Right ventricle myocardium superior (tissue), 1 donor: ENCODE results near the gene DST. TPM values are rescaled to one million over a fixed set of nuclear protein-coding genes. Genes with fewer than 3 reads are reported as not detected.
A peak's percentile ranks its signal among the peaks of the same experiment; 100 is the strongest.
"Not testable (repeated sequence)": the region's sequence is repeated elsewhere in the genome, so short reads cannot be mapped to it uniquely, and the experiment has no call there.

Experiments used
- ATAC-seq: fragments of 200-7000 bp; cut with Tn5 transposase; one replicate; pipeline ENCODE4 v1.9.1; 2020; ENCODE audit warnings: mild to moderate bottlenecking; ENCODE audit not compliant: poor library complexity
- DNase-seq: peaks from one replicate; pipeline ENCODE4 v3.0.0-alpha.2; 2020
- intact Hi-C: fragments of 100-400 bp; cut with DNase I; formaldehyde crosslinking; loops from one replicate; pipeline ENCODE4 v1.11.2; 2022
- total RNA-seq: library from RNA; stranded (reverse); fragmentation: NEBNext Ultra II Directional; extraction: Animal tissue kit (Norgen Biotek cat#: 25700); gene quantifications from one replicate; pipeline ENCODE4 v1.2.1, GENCODE V29; 2021
- donor health status: DM: no; HTN: yes; CAD: no; lungs with severe emphysema.

DST gene
- total RNA-seq, 1 donor from 2014 or later: 234 TPM

DNA sequence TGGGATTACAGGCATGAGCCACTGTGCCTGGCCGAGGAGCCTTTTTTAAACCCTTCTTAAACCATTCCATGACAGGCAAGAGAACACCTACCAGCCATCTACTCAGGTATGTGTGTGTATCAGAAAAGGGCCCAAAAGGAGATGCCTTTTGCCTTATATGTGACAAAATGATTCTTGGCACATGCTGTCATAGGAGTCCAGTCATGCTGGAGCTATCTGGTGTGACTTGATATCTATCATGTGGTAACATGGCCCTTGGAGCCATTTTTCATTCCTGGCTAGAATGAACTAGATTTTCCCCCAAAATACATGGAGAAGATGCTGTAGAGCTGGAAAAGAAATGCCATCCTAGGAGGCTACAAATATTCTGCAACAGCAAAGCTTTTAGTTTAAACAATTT, 129.1 kb downstream of the DST start:
- ATAC-seq: no peak
- intact Hi-C loops: no loop called here
- DNase-seq: no peak

DNA sequence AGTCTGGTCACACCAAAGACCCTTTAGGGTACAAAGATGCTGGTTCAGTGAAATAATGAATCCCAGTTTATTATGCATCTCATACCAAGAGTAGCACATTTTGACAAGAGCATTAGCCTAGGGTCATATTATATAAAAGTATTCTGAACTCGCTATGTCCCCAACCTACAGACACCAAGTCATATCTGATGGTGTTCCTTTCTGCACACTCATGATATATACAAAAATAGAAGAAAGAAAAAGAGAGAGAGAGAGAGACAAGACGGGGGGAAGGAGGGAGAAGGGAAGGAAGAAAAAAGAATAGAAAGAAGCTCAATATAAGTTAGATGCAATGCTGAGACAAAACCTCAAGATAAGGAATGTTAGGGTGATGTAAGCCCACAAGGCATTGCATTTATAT, 131.1 kb downstream of the DST start:
- DNase-seq (no peak), ATAC-seq (no peak)
- intact Hi-C loops: no loop called here

DNA sequence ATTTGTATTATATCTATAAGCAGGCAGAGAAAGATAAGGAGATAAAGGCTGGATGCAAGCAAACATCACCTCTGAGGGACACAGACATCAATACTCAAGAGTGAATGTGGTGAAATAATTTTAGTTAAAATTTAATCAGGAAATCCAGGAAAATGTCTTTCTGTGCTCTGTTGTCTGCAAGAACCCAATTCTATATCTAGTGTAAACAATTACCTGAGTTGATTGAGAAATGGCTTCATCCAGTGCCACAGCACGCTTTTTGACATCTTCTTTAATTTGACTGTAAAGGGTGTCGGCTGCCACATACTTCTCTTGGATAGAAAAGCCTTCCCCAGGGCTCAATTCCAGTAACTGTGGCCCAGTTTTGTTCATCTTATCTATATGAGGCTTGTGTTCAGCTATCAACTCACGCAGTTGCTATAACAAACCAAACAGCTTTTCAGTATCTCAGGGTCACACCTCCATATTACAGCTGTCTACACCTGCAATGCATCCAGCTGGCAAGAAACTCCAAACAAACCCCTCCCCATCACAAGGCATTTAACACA, 131.6 kb downstream of the DST start:
- ATAC-seq (peak; percentile 82), DNase-seq (no peak)
- intact Hi-C loops: no loop called here

DNA sequence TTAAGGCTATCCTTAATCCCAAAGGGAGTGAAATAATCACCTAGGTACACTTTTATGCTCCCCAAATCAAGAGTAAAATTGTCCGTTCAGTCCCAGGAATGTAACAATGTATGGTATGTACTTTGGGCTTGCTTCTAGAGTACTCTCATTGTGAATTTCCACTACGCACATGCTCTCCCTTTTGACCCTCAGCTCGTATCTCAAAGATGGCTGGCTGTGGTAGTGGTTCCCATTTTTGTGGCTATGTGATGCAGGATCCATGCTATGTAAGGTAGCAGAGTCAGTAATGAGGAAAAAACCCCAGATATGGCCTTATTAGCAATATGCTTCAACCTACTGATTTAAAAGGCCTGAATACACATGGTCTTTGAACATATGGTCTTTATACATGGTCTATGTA, 133.7 kb downstream of the DST start:
- no peak for ATAC-seq

DNA sequence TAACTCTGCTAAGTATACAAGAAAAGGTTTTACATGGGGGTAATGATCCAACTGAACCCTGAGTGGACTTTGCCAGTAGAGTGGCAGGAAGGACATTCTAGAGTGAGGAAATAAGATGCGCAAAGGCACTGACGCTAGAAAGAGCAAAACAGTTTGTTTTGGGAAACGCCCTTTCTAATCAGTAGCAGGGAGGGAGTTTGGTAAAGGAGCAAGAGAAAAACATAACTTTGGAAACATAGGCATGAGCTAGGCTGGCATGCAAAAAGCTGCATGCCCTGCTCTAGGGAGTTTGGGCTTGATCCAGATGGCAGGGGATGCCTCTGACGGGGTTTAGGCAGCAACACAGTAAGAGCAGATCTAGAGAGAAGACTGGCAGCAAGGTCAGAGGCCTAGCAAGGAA, 135.2 kb downstream of the DST start:
- peak; percentile 72 for ATAC-seq
- DNase-seq: peak; percentile 62
- intact Hi-C loops: no loop called here

More for the DNA sequence above, 133.7 kb downstream of the DST start:
- no peak for DNase-seq
- intact Hi-C loops: no loop called here

DNA sequence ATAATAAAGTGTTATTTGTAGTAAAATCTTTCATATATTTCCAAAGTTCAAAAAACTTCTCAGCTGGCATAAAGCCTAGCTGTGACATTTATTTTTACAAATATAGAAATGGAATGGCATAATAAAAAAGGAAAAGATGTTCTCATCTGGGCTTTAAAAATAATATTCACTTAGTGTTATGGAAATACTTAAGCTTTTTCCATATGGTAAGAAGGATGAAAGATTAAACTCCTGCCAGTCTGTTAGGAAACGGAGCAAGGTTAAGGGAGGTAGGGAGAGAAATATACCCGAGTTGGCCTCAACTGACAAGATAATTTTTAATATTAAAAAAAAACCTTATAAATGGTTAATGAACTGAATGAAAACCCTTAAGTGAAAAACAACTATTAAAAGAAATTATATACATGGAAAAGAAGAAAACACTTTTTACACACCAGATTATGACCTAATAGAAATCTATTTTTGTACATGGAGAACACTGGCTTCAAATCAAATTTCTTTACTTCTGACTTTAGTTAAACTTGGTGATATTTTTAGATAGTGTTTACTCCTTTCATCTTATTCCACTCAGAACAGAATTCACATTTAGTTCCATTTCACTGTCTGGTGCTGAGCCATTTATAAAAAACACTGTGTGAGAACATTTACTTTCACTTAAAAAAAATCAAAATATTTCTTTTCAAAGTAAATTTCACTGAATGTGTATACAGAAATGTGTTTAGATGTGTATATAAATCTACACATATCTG, 137.0 kb downstream of the DST start:
- ATAC-seq: peak; percentile 23
- no peak for DNase-seq
- intact Hi-C loops: no loop called here

DNA sequence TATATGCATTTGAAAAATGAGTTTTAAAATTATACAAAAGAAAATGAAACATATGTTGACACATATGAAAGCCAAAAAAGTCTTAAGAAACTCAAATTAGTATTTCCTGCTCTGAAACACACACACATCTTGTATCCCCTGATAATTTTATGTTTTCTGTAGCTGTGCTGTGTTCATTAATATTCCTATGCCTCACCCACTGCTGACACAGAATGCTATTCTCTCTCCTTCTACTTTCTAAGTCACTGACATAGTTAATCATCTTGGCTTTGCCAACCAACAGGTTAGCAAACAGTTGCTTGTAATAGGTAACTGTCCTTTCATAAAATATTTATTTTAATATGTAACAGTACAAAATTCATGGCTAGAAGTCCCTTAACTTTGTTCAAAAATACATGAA, 140.7 kb downstream of the DST start:
- intact Hi-C loops: no loop called here
- no peak for ATAC-seq
- DNase-seq: no peak

DNA sequence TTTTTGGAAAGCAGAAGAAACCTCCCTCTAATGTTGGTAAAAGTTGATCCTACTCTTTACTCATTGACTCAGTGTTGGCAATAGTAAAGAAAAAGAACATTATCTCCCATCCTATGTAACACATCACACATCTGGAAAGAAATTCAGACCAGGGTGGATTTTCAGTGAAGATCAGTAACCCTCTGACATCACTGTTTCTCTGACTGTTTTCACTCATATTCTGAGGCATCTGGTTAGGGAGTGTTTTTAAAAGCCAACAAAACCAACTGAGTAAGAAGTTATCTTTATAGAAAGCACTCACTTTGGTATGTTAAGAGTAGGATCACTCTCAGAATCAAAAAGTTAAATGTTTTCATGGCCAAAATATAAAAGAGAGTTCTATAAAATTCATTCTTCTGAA, 143.6 kb downstream of the DST start:
- no peak for ATAC-seq
- DNase-seq: no peak
- intact Hi-C loops: loop anchor here (10.0 kb wide), 1 partner anchor 46 kb away; no protein-coding TSS in a partner anchor

DNA sequence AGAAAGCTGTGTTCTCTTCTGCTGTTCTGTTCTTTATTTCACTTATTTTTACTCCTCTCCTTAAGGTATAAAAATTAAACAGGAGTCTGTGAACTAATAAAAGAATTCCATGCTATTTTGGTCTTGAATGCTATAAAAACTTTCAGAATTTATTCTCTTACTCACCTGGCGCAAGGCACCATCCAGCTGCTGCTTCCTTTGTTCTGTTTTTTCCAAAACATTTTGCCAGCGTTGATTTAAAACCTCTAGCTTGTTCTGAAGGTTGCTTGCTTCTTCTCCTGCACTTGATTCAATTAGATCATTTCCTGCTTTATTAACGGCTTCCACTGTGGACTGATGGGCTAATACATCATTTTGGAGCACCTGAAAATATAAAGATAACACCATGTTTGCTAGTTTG, 145.0 kb downstream of the DST start:
- intact Hi-C loops: loop anchor here (10.0 kb wide), 1 partner anchor 47 kb away; no protein-coding TSS in a partner anchor
- ATAC-seq (no peak), DNase-seq (no peak)

DNA sequence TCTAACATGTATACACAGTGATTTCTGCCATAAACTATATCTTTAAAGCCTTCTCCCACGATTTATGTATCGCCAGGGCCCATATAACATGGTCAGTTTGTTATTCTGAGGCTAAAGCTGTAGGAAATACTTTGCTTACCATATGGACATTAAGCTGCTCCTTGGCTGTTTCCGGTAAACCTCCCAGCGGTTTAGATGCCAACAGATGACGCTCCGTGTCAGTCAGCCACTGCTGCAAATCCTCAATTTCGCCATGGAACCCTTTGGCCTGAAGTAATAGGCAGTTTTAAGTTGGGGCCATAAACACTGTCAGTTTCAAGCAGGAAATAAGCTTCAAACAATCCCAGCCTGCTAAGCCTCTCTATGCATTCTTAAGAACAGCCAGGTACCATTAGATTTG, 145.4 kb downstream of the DST start:
- intact Hi-C loops: loop anchor here (10.0 kb wide), 1 partner anchor 48 kb away; no protein-coding TSS in a partner anchor
- ATAC-seq: no peak
- no peak for DNase-seq

DNA sequence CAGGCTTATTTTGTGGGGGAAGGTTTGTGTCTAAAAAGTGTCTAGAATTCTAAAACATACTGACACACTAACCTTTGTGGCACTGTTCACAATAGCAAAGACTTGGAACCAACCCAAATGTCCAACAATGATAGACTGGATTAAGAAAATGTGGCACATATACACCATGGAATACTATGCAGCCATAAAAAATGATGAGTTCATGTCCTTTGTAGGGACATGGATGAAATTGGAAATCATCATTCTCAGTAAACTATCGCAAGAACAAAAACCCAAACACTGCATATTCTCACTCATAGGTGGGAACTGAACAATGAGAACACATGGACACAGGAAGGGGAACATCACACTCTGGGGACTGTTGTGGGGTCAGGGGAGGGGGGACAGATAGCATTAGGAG, 146.0 kb downstream of the DST start:
- intact Hi-C loops: loop anchor here (10.0 kb wide), 1 partner anchor 48 kb away; no protein-coding TSS in a partner anchor
- not testable (repeated sequence) for ATAC-seq, DNase-seq

DNA sequence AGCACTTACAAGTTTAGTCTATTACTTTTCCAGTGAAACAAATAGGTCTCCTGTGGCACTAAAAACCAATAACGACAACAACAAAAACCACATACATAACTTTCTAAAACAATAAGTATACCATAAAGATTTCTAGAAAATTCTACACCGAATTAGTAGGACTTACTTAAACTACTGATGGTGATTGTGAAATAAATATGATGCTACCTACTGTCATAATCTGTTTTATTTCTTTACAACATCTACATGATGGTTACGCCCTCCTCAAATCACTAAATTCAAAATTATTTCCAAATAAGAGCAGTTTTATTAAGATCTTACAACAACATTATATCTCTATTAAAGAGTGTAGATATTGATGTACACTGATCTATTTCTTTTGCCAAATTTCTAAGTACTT, 147.0 kb downstream of the DST start:
- ATAC-seq: no peak
- no peak for DNase-seq
- intact Hi-C loops: loop anchor here (10.0 kb wide), 1 partner anchor 49 kb away; no protein-coding TSS in a partner anchor

DNA sequence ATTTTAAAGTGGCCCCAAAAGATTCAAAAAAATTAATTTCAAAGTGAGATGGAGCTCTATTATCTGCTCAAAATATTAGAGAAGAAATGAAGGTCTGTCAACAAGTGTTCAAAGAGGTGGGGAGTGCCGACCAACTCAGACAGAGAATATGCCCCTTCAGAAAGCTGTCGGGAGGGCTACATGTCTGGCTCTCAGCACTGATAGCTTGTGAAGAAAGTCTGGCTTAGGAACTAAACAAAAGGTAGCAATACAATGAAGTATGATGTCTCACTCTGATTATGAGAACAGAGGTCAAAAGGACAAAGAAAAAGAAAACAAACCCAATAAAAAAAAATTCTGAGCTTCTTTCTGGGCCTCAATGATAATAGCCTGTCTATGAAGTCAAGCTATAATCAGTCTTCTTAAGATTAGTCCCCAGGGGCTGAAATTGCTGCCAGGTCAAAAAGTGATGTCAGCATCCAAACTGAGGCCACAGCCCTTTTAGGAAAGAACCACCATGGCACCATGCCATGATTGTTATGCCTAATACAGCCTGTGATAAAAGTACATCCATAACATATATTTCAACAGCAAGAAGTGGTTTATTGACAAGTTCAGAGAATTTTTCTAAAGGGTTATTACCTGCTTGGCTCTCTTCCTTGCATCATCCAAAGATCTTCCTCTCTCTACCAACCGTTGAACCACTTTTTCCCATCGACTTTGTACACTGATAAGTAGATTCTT, 150.9 kb downstream of the DST start:
- intact Hi-C loops: loop anchor here (10.0 kb wide), 1 partner anchor 53 kb away; no protein-coding TSS in a partner anchor
- DNase-seq (no peak), ATAC-seq (peak; percentile 77)

DNA sequence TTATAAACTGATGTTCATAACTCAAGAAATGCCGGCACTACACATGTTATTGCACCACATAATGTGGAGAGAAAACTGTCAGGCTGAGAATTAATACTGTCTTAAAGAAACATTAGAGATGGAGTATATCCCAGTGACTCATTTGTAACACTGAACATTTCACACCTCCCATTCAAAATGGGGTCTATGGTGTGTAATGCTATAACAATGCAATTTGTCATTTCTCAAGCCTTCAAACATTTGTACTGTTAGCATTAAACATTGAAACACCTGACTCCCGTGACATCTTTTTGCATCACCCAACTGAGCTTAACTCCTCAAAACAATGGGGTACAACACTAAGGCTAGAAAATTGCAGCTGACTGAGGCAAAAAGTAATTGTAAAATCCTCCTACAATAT, 151.7 kb downstream of the DST start:
- DNase-seq: no peak
- ATAC-seq: no peak
- intact Hi-C loops: loop anchor here (10.0 kb wide), 1 partner anchor 54 kb away; no protein-coding TSS in a partner anchor

DNA sequence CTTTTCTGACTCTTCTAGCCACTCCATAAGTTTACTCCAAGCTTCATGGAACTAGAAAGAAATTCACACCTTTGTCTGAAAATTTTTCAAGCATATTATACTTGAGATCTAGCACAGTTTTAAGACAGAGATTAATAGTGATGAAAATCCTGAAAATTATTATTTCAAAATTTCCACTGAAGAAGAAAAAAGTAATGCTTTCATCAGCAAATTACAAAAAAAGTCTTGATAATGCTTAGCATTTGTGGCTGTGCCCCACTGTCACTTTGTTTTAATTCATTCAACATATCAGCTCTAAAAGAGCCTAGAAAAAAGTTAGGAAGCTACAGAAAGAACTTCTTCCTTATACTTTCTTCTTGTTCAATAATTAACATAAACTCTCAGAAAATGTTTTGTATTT, 153.1 kb downstream of the DST start:
- intact Hi-C loops: no loop called here
- ATAC-seq: no peak
- no peak for DNase-seq

DNA sequence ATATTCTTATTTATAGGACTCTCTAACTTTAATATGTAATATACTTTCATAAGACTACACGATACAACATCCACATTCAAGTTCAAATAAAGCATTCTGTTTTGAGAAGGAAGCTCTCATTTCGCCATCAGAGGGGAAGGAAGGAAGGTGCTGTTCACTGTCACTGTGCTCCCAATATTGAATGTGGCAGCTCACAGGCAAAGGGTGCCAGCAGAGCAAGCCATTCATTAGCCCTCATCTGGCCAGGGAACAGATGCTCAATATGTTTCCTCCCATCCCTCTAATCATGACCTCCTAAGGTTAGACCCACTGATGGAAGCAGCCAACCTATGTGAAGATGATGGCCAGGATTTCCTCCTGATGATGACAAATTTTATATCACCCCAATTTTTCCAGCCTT, 154.4 kb downstream of the DST start:
- no peak for DNase-seq
- intact Hi-C loops: no loop called here
- ATAC-seq: no peak

DNA sequence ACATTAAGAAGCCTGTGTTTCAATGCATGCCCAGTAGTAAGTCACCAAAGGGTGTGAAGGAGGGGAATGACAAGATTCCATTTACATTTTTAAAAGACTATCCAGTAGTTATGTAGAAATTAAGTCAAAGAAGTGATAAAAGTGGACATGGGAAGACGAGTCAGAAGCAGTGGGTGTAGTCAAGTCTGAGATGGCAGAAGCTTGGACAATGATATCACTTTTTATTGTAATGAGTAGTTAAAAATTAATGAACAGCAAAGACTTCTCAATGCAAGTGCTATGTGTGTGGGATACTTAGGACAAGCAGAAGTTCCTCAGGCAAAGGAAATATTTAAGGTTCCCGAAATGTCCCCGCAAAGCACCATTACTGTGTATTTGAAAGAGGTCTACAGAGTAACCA, 156.0 kb downstream of the DST start:
- DNase-seq: no peak
- ATAC-seq: no peak
- intact Hi-C loops: no loop called here

DNA sequence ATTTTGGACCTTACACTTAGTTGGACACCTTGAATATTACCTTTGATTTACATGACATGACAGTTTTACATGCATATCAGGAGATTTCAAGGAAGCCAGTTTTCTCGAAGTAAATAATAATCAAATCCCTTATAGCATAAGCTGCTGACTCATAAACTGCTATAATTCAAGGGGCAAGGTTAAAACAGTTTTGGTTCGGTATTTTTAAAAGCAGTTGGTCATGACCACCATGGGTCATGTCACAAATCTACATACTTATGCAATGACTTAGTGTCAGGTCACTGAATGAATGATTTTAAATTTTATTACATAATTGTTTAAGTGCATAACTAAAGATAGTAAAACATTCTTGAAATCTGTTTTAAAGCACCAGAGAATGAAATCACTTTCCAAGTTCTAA, 158.0 kb downstream of the DST start:
- intact Hi-C loops: no loop called here
- ATAC-seq: no peak
- DNase-seq: no peak

DNA sequence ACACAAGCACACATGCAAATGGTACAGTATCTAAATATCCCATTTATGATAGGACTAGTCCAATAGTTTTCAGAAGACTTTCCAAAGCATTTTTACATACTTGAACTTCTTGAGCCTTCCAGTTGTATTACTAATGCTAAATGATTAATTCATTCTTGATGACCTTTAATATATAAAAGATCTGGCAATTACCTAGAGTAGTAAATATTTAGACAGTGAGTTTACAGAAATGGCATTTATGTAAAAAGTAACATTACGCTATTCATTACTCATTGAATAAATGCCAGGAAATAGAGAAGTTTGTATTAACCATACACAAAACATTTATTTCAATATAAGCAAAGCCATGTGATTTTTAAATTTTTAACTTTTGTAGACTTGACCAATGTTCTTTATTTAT, 158.8 kb downstream of the DST start:
- intact Hi-C loops: no loop called here
- no peak for ATAC-seq
- no peak for DNase-seq

DNA sequence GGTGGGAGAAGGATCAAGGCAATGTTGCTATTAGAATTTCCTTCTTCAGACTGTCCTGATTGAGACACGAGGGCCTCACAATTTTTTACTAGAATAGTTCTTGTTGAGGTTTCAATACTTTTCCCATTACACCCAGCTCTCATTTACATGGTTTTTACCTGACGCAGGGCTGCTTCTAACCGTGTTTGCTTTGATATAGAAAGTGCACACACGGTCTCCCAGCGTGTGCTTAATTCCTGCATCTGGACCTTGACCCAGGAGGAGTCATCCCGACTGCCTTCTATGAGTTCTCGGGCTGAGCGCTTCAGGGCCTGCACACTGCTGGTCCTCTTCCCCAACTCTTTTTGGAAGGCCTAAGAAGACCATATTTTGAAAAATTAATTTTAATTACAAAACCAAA, 160.2 kb downstream of the DST start:
- ATAC-seq: no peak
- intact Hi-C loops: no loop called here
- no peak for DNase-seq
